Activated naive CD8-positive, alpha-beta T cell treated with anti-CD3 and anti-CD28 coated beads for 36 hours (primary cell): ENCODE measurements around the gene TRAM2. TPM values are rescaled to one million over a fixed set of nuclear protein-coding genes. Genes with fewer than 3 reads are reported as not detected.

ENCODE experiments used
- total RNA-seq, 2 experiments: library from RNA; stranded (reverse); gene quantifications; one replicate each; pipeline ENCODE4 v1.2.3, GENCODE V29; 2021

Gene TRAM2
- total RNA-seq, 2 experiments from 2014 or later, result 1.6 to 2.0 TPM

Other genes with a start within 250 kb of the TRAM2 start
- gene PAQR8, start 214.9 kb downstream of the TRAM2 start, total RNA-seq, result 10 to 100 TPM; 11.0 to 11.4 TPM
- 1 to 10 TPM; 2.8 to 3.1 TPM for gene EFHC1, start 156.7 kb downstream of the TRAM2 start, total RNA-seq
- 10 to 100 TPM; 19.0 to 19.6 TPM for gene TMEM14A, start 94.1 kb upstream of the TRAM2 start, total RNA-seq
- gene GSTA2, start 186.4 kb upstream of the TRAM2 start, total RNA-seq, result not detected
- not detected for gene GSTA1, start 226.8 kb upstream of the TRAM2 start, total RNA-seq